Glomerular endothelial cell (primary cell): ENCODE results near the gene TBC1D3I. TPM values are rescaled to one million over a fixed set of nuclear protein-coding genes. Genes with fewer than 3 reads are reported as not detected.
"Not testable (repeated sequence)": the region's sequence is repeated elsewhere in the genome, so short reads cannot be mapped to it uniquely, and the experiment has no call there.

ENCODE experiments used
- DNase-seq: peaks from one replicate; pipeline ENCODE4 v3.0.0-alpha.2; 2011; ENCODE audit warnings: low read depth, low spot score; ENCODE audit errors: extremely low read depth
- total RNA-seq: library from RNA; depleted of rRNA; stranded (reverse); fragments of >200 nt; gene quantifications from 2 replicates; pipeline ENCODE4 v1.2.3, GENCODE V29; 2015

TBC1D3I gene
- total RNA-seq, 1 donor from 2014 or later: 1.5 TPM

- DNase-seq: not testable (repeated sequence)
These were observed 57.0 kb downstream of the TBC1D3I start for GRCh38 chr17:36207383-36207782.

- not testable (repeated sequence) for DNase-seq
These were observed 57.9 kb downstream of the TBC1D3I start for GRCh38 chr17:36206486-36206821.

- no peak for DNase-seq
These were observed 58.5 kb downstream of the TBC1D3I start for GRCh38 chr17:36205637-36206485.

GRCh38 chr17:36204724-36205500 lies 59.5 kb downstream of the TBC1D3I start:
- DNase-seq: no peak

Other genes with a start within 250 kb of the TBC1D3I start
- gene CCL23, start 246.6 kb downstream of the TBC1D3I start, total RNA-seq: not detected in 2 replicates
- gene CCL18, start 200.3 kb downstream of the TBC1D3I start, total RNA-seq: not detected in 2 replicates
- gene CCL3, start 174.4 kb downstream of the TBC1D3I start, total RNA-seq: not detected in 2 replicates
- gene CCL4, start 160.7 kb downstream of the TBC1D3I start, total RNA-seq: not detected in 2 replicates
- gene TBC1D3B, start 87.9 kb downstream of the TBC1D3I start, total RNA-seq: 0.39 and 1.3 TPM in 2 replicates
- gene CCL3L1, start 67.8 kb downstream of the TBC1D3I start, total RNA-seq: not detected in 2 replicates
- not detected in 2 replicates for gene CCL4L2, start 53.5 kb downstream of the TBC1D3I start, total RNA-seq
- gene TBC1D3G, start 59.3 kb upstream of the TBC1D3I start, total RNA-seq: not detected in 2 replicates
- not detected in 2 replicates for gene TBC1D3H, start 123.9 kb upstream of the TBC1D3I start, total RNA-seq
- 30.8 and 34.0 TPM in 2 replicates for gene ZNHIT3, start 222.1 kb upstream of the TBC1D3I start, total RNA-seq